Stimulated activated CD8-positive, alpha-beta memory T cell treated with anti-CD3 and anti-CD28 coated beads, Interleukin-2, amount 100 ng/mL, for 1 hour (primary cell): ENCODE results near the gene GSAP.
"Not testable (repeated sequence)": the region's sequence is repeated elsewhere in the genome, so short reads cannot be mapped to it uniquely, and the experiment has no call there.

Experiments
- DNase-seq, 2 donors: peaks; one replicate each; pipeline ENCODE4 v3.0.0-alpha.2; 2020; ENCODE audit warnings: low read depth in 2 of 2

GSAP gene

DNA sequence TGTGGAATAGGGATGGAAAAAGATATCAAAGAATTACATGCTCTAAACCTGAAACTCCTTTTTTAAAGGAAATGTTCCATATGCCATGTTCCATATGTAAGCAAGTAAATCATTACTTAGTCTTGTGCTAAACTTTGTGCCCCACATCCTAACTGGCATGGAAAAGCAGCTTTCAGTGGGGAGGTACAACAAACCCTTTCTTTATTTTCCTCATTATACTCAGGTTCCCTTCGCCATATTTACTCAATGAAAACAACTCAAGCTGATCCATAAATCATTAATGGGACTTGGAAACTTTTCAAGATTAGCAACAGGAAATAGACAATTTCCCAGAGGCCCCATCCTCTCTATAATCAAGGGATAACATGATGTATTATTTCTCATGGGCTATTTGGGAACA is 56.0 kb downstream of the GSAP start:
- DNase-seq, result no peak

DNA sequence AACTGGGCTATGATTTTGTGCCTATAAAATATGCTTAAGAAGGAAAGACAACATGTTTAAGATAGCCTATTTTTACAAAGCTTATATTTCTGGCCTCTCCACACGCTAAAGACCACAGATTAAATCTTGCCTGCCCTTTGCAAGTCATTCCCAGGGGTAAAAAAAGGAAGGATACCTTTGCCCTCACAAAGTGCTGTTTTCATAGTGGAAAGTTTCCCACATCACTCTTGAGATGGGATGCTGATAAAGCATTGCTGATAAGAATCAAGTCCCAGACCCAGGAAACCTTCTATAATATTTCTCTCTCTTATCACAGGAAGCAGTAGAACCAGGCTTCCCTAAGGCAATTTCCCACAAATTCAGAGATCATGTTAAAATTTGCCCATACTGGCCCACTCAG is 56.5 kb downstream of the GSAP start:
- DNase-seq, result no peak

DNA sequence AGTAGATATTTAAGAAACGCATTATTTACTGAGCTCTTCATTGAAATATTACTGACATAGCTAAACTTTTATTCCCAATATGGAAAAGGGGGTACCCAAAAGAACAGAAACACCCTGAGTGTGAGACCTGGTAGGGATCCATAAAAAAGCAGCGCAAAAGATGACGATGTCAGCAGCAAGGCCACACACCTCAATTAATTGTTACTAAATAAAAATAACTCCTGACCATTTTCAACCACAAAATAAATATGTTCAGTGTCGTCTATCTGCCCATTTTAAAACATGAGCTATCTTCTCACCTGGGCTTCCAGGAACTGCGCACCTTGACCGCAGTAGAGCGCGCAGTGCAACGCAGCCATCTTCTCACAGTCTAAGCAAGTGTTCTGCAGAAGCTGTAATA is 61.2 kb downstream of the GSAP start:
- DNase-seq, result no peak

DNA sequence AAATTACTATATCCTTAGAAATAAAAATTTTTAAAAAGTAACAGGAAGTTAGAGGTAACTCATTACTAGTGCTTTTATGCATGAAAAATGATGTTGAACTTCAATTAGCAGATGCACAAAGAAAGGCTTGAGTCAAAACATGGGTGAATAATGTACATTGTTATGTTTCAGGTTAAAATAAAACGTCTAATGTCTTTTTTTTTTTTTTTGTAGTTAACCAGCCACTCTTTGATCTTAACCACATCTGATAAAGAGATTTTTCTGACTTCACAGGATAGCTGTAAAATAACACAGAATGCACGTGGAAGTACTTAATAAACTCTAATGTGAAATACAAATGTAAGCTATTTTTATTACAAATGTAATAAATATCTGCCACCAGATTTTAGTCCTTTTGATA is 61.7 kb downstream of the GSAP start:
- no peak for DNase-seq

DNA sequence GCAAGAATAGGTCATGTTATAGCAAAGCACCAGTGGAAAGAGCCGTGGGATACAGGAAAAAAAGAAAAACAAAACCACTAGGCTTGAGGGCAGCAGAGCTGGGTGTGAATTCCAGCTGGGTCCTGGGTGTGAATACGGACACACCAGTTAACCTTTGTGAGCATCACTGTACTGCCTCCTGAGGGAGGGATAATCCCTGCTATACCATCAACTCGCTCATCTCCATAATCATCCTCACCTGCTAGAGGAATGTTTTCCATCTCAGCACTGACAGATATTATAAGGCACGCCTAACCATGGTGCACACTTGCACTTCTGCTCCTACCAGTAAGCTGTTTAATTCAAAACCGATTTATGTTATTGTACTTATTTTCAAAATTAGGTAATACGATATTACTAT is 62.2 kb downstream of the GSAP start:
- no peak for DNase-seq

DNA sequence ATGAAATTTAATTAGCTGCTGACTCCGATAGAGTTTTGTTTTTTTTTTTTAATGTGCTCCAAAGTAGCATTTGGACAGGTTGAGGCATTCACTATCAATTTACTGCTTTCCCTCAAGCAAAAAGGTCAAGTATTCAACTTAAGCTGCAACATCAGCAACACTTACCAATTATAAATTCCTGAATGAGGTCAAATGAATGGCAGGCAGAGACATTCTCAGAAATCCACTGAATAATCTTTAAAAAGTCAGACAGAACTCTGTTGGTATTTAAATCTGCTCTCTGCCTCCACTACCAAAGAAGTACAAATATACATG is 62.8 kb downstream of the GSAP start:
- DNase-seq, result no peak

DNA sequence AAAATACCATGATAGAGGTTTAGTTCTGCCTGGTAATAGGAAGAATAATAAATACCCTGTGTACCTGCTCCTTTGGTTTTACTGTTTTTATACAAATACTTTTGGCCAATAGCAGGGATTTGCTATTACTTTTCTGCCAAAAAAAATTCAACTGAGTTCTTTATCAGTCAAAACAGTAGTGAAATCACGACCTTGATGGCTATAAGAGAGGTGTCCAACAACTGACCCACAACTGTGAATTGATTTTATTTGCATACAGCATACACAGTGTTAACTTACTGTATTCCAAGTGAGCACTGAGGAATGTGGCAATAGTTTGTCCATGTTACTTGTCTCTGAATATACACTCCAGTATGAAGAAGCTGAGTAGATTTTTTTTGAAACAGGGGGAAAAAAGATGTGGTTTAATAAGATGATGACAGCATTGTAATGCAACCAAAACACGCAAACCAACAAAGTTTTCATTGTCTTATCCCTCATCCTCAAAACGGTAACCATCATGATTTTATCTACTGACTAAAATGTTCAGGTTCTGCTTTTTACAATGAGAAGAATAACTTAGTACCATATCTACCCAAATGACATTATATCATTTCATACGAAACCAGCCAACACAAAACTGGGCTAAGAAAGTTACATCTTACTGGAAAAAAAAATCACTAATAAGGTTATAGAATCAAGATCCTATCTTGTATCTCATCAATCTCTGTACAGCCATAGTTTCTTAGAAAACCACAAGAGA is 63.3 kb downstream of the GSAP start:
- DNase-seq, result no peak

DNA sequence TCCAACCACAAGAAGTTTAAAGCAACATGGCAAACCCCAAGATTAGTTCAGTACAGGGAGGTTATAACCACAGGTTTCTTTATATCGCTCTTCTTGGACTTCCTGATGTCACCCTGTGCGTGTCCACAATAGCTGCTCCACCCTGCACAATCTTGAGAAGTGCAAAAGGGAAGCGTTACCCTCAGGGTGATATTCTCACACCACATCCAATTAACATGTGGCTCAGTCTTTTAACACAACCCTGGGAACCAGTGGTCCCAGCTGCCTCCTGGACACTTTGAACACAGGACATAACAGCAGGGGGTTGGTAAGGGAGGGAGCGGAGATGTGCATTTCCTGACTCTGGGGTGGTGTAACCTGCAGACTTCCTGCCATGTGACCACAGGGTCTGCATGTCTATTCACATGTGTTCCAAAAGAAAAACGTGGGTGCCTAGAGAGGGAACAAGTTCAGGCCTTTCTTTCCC is 64.6 kb downstream of the GSAP start:
- DNase-seq, result peak; percentile 20 to 28

DNA sequence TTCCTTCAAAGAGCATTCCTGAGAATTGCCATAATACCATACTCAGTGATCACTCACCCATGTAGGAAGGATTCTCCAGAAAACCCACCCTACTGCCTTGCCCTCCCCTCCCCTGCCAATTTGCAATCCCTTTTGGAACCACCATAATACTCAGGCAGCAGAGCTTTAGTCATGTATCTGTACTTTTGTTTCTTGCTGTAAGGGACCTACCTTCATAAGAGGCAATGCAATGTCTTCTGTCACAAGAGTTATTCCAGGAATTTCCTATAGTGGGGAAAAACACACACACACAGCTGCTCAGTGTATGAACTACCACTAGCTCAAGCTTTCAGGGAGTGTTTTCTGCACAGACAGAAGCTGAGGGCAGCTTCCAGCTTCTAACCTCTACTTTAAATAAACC is 67.0 kb downstream of the GSAP start:
- DNase-seq, result no peak

DNA sequence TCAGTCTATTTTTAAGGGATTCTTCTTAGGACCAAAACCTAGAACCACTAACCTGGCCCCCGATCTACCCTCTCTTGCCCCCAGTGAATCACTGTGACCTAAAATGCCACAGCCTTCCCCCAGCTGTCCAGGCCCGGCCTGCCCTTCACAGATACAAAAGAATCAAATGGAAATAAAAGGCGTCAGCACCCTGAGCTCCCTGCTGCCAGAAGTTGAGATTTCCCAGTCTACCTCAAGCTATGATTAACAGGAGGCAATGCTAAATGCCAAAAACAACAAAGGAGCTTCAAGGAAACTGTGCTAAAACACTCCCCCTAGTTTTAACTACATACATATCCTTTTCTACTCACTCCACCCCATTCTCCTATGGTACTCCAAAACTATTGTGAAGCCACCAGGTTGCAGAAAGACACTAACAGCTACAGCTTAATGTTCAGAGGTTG is 67.8 kb downstream of the GSAP start:
- DNase-seq, result no peak

DNA sequence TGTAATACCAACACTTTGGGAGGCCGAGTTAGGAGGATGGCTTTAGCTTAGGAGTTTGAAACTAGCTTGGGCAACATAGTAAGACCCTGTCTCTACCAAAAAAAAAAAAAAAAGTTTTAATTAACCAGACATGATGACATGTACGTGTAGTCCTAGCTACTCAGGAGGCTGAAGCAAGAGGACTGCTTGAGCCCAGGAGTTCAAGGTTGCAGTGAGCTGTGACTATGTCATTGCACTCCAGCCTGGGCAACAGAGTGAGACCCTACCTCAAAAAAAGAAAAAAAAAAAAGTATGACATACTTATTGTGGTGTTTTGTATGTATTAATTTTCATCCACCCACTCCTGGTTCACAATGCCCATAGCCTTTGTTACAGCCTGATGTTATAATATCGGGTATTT is 69.7 kb downstream of the GSAP start:
- DNase-seq, result no peak

DNA sequence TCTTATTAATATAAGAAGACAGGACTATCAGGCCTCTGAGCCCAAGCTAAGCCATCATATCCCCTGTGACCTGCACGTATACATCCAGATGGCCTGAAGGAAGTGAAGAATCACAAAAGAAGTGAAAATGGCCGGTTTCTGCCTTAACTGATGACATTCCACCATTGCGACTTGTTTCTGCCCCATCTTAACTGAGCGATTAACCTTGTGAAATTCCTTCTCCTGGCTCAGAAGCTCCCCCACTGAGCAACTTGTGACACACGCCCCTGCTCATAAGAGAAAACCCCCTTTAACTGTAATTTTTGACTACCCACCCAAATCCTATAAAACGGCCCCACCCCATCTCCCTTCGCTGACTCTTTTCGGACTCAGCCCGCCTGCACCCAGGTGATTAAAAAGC is 70.7 kb downstream of the GSAP start:
- DNase-seq, result not testable (repeated sequence)

DNA sequence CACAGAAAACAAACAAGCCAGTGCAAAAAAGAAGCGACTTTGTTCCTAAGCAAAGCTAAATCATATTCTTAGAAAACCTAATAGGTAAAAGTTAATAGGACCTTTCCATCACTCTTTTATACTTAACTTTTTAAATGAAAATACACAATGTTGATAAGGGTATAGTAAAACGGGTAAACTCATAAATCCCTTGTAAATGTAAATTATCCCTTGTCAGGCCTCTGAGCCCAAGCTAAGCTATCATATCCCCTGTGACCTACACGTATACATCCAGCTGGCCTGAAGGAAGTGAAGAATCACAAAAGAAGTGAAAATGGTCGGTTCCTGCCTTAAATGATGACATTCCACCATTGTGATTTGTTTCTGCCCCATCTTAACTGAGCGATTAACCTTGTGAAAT is 76.4 kb downstream of the GSAP start:
- DNase-seq, result no peak

DNA sequence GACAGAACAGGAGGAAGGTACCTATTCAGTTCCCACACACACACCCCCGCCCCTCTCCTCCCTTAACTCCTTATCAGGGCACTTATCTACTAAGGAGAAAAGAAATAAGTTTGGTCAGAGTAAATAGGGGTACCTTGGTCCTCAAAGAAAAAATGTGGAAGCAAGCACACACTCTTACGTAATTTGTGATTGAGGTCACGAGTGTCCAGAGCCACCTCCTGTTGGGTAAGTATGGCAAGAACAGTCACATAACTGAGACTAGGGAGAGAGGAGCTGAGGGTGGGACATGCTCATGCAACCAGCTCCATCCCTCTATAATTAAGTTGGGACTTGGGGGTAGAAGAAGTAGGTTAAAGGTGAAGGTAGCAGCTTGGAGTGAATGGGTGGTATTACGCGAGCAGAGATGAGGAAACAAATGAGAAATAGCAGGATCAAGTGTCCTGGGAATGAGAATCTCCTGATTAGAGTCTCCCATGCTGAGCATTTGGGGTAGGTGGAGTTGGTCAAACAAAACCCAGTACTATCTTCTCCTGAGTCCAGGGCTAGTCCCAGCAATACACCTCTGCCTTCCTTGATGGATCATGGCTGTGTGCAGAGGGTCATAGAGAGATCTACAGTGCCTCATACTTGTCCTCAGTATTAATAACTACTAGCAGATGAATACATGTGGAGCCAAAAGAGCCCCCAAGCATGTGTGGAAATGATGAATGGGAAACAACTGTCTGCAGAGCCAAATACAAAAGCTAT is 77.1 kb downstream of the GSAP start:
- no peak for DNase-seq

DNA sequence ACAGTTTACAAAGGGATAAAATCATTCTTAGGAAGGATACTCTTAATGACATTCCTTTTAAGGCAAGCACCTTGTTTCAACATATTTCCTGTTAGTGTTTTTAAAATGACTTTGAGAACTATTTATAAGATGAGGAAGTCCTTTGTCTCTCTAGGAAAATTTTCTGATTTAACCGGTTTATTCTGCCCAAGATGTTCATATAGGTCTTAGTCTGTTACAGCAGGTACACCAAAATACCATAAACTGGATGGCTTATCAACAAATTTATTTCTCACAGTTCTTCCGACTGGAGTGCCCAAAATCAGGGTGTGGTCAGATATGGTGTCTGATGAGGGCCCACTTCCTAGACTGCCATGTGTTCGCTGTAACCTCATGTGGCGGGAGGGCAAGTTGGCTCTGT is 77.9 kb downstream of the GSAP start:
- no peak for DNase-seq

DNA sequence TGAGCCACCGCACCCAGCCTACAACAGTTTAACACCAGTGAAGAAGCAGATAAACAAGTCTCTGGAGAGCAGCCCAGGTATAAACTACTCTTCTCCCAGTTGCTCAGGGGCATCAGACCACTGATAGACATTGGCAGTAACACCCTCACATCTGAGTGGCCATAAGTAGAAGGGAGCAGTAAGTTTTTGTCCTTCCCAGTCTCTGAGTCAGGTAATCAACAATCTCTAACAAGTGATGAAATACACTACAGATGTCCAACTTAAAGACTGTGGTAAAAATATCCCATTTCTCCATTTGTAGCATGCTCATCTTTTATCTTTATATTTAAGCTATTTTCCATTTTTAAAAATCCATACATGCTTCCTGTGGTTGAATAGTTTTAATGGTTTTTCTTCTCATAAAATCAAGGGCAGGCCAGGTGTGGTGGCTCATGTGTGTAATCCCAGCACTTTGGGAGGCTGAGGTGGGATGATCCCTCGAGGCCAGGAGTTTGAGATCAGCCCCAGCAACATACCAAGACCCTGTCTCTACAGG is 78.6 kb downstream of the GSAP start:
- DNase-seq, result no peak

DNA sequence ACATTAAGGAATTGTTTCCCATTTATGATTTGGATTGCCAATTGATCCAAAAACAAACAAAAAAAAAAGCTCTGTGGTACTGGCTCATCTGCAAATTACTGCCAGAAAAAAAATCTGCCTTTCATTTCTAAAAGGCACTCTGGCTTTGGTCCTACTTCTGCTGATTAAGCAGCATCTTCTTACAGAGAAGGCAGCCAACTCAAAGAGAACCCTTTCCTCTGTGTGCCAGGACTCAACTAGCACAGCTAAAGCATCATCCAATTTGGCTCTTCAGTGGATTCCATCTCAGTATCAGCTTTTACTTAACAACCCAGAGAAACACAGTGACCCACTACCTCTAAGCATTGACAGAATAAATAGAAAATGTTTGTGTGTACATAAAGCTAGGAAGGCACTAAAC is 80.6 kb downstream of the GSAP start:
- no peak for DNase-seq

DNA sequence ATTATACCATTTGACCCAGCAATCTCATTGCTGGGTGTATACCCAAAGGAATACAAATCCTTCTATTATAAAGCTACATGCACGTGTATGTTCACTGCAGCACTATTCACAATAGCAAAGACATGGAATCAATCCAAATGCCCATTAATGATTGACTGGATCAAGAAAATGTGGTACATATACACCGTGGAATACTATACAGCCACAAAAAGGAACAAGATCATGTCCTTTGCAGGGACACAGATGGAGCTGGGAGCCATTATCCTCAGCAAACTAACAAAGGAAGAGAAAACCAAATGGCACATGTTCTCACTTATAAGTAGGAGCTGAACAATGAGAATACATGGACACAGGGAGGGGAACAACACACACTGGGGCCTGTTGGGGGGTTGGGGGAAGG is 82.1 kb downstream of the GSAP start:
- not testable (repeated sequence) for DNase-seq

DNA sequence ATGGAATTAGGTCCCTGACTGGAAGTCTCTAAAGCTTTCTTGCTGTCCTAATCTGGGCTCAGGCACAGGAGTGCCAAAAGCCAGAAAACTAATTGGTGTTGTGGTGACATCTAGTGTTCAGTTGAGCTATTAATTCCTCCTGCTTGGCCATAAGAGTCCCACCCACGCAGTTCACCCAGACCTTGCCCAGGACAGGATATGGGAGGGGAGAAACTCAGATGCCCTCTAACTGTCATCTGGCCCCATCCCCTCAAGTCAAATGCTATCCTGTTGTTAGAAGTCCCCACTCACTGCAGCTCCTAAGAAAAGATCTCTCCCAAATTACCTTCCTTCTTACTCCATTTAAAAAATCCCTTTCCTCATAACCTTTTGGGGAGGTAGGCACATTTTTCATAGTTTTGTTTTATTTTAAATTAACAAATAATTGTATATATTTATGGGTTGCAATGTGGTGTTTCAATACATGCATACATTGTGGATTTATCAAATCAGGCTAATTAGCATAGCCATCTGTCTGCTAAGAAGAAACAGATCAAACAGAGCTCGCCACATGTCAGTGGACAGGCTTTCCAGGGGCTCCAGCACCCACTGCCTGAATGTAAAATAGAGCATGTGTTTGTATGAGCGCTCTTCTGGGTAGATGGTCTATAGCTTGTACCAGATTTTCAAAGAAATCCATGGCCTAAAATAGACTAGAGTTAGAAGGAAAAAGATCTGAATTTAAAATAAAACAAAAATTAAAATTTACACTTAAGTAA is 84.0 kb downstream of the GSAP start:
- DNase-seq, result no peak

DNA sequence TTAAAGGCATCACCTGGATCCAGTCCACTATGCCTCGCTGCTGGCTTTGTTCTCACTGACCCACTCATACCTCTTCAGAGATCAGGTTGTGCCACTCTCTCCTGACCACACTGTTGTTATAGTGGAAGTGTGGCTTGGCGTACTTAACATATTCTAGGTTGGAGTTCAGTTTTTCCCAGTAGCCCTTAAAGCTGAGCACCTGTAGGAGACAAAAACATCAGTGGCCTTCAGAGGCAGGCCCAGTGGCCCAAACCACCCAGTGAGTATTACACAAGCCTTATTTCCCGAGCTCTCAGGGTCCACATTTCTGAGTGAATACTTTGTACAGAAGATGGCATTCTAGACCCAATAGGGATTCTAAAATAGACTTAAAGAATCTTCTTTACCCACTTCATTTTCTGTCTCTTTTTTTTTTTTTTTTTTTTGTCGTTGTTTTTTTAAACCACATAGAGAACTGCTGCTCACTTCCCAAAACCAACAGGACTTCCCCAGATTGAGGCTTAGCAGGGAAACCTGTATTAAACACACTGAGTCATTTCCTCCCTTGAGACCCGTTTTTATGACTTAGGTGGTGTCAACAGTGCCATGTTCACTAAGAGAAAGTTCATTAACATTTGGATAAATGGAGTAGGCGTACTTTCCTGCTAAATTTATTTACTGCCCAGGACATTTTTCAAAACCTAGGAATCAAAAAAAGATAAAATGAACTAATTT is 85.8 kb downstream of the GSAP start:
- DNase-seq, result no peak

DNA sequence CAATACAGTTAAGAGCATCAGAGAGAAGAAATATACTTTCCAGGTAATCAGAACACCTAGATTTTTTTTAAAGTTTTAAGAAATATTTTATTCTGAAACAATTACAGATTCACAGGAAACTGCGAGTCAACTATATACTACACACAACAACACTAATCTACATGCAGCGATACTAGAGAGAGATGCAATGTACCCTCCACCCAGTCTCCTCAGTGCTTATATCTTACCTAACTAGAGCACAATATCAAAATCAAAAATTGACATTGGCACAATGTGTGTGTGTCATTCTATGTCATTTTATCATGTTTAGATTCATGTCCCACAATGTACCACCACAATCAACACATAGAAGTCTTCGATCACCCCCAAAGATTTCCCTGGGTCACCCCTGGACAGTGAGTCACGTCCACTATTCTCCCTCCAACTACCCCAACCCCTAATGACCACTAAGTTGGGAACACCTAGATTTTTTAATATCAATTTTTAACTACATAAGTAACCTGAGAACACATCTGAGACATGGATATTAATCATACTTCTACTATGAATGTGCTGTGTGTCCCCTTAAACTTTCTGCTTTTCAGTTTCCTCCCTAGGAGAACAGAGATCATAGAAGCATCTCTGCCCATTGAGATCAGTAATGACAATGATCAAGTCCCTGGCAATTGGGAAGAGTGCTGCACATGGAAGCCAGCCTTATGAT is 86.5 kb downstream of the GSAP start:
- DNase-seq, result no peak
